HG03108 (cell line): Measurements from ENCODE around the gene RSPRY1.
"Not testable (repeated sequence)": the region's sequence is repeated elsewhere in the genome, so short reads cannot be mapped to it uniquely, and the experiment has no call there.

Experiments used
- ATAC-seq: cut with Tn5 transposase; IDR thresholded peaks from one replicate; pipeline ENCODE4 v1.9.1; 2021; ENCODE audit warnings: moderate library complexity; ENCODE audit not compliant: unreplicated experiment

The RSPRY1 gene

DNA sequence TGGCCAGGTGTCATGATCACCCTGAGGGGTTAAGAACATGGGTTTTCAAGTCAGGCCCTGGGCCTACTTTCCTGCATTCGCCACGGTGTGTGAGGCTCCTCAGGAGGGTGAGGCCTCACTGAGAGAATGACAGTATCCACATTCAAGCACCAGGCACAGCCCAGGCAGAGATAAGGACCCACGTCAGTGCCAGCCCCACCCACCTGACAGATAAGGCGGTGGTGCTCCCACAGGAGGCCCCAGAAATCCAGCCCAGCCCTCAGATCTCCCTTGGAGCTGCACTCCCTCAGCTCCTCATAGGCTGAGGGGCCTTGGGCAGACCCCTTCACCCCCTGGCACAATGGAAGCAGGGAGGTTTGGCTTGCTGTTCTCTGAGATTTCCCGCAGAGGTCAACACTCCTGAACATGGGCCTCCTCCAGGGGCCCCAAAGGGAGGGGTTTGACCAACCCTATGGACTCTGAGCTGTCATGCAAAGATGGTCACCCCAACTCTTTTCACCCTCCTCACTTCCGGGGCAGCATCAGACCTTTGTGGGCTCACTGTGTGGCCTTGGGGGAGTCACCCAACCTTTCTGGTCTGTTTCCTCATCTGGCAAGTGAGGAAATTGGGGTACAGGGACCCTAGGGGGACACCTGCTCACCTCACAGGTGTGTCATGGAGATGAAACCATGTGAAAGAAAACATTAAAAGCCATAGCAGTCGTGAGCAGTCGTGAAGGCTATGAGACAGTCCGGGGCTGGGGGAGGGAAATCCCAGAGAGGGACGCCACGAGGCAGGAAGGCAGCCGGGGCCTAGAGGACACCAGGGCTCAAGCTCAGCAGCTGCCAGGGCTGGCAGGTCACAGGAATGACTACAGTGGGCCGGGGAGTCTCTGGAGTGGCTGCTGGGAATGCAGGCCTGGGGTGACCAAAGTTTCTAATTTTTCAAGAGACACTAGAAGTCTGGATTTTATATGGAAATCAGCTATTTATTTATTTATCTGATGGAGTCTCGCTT lies 83.0 kb downstream of the RSPRY1 start:
- no peak for ATAC-seq

DNA sequence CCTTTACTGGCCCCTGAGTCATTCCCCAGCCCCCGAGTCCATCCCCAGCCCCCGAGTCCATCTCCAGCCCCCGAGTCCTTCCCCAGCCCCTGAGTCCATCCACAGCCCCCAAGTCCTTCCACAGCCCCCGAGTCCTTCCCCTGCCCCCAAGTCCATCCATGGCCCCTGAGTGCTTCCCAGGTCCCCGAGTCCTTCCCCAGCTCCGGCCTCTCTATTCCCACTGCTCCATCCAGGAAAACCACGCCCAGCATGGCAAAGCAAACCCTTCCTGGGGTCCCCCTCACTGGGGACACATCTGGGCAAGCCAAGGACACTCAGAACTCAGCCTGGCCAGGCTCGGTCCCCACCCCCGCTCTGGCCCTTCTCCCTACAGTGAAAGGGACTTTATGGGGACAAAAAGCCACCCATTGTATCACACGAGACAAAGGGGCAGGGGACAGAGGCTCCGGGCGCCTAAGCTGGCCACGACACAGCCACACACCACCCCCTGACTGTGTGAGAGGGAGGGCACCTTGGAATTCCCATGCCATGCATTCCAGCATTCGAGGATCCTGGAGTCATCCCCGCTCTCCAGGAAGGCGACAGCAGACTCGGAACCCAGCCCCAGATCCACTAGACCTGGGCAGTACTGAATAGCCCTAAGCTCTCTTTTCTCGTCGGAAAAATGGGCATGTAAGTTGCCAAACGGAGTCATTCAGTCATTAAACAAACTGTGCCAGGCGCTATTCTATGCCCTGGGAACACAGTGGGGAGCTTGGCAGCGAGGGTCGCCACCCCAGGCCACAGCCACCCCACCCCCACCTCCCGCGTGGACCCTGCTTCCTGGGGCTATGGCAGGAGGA lies 84.3 kb downstream of the RSPRY1 start:
- no peak for ATAC-seq

DNA sequence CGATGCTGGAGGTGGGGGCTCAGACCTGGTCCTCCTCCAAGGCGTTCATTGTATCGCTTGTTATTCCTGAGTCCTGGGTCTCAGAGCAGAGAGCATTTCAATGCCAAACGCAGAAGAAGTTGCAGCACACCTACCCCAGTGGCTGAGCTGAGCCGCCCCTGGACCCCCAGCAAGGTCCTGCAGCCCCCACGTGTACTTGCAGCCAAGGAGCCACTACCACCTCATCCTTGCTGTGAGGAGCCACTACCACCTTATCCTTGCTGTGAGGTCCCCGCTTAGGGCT lies 84.9 kb downstream of the RSPRY1 start:
- ATAC-seq, result no peak

DNA sequence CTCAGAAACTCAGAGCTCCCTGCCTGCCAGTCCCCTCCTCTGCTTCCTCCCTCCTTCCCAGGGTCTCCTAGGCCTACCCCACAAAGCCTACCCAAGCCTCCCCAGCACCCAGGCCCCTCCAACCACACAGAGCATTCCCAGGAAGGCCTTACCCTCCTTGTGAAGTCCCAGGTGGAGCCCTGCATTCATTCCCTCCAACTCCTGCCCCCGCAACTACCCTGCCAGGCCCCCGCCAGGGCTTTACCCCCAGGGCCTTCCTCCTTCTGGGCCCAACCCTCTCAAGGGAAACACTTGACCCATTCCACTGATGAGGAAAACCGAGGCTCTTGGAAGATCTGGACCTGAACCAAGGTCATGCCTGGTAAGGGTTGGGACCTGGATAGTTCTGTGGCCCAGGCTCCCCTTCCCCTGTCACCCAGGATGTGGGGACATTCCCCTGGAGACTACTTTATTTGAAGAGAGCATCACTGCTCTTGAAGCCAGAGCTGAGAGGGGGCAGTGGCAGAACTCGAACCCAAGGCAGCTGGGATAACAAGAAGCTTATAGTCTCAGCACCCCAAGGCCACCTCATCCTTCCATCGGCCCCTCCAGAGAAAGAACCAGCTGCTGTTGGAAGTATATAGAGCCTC lies 85.9 kb downstream of the RSPRY1 start:
- ATAC-seq, result no peak

DNA sequence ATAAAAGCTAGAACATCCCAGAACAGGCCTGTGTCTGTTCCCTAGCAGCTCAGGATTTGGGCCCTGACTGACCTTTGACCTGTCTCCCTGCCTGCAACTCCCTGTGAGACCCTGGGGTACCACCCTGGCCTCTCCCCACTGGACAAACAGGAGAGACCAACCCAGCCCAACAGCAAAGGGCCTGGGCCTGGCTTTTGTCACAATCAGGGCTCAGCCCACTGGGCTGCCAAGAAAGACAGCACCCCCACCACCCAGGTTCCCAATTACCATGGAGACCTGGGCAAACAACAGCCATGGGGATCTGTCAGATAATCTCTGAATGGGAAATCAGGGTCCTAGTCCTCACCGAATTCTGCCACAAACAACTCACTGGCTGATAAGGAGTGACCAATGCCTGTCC lies 87.2 kb downstream of the RSPRY1 start:
- no peak for ATAC-seq

DNA sequence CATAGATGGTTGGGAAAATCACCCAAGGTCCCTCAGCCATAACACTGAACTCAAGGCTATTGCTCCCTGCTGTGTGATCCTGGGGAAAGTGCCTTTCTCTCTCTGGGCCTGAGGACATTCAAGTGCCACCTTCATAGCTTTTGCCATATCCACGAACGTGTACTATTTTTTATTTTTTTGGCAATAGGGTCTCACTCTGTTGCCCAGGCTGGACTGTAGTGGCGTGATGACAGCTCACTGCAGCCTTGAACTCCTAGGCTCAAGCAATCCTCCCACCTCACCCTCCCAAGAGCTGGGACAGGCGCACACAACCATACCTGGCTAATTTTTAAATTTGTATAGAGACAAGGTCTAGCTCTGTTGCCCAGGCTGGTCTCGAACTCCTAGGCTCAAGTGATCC lies 87.7 kb downstream of the RSPRY1 start:
- ATAC-seq, result no peak

DNA sequence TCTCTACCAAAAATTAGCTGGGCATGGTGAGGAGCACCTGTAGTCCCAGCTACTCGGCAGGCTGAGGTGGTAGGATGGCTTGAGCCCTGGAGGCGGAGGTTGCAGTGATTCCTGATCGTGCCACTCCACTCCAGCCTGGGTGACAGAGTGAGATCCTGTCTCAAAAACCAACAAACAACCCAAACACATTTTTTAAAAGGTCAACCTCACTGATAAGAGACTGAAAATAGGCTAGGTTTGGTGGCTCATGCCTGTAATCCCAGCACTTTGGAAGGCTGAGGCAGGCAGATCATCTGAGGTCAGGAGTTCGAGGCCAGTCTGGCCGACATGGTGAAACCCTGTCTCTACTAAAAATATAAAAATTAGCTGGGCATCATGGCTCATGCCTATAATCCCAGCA lies 89.8 kb downstream of the RSPRY1 start:
- not testable (repeated sequence) for ATAC-seq

DNA sequence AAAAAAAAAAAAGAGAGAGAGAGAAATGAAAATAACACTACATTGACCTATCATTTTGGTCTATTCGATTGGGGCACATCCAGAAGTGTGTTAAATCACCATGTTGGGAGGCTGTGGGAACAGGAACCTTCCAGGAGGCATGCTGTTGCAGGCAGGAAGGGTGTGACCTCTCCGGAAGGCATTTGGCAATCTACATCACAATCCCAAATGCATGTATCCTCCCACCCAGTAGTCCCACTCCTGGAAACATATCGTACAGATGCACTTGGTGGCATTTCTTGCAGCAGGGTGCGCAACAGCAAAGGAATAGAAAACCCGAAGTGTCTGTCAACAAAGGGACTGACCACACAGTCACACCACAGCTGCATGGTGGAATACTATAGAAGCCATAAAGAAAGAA lies 90.5 kb downstream of the RSPRY1 start:
- no peak for ATAC-seq

DNA sequence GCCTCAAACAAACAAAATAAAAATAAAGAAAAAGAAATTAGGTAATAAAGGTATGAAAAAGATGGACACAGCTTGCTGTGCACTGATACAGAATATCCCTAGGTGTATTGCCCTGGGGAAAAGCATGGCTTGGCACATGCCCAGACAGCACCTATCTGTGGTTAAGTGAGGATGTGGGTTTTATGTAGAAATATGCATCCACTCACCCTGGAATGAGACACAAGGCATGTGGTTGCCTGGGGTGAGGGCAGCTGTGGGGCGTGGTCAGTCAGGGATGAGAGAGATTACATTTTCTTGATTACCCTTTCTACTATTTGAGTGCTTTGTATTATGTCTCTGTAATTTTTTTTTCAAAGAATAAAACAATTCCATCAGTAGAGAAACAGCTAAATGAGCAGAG lies 91.5 kb downstream of the RSPRY1 start:
- ATAC-seq, result no peak

DNA sequence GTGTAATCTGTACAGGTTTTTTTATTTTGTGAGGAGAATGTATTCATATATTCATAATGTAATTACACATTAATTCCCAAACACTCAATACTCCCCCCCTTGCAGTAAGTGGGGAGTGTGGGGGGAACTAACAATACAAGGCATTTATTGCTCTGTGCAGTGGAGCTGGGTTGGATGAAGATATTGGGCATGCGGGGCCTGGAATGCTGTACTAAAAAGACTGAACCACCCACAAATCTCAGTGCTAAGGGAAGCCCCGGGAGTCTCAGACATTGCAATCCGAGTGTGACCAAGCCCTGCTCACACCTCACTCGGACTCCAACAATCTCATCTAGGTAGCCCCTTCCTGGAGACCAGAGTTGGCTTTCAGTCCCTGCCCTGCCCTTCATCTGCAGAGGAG lies 92.4 kb downstream of the RSPRY1 start:
- ATAC-seq, result no peak

DNA sequence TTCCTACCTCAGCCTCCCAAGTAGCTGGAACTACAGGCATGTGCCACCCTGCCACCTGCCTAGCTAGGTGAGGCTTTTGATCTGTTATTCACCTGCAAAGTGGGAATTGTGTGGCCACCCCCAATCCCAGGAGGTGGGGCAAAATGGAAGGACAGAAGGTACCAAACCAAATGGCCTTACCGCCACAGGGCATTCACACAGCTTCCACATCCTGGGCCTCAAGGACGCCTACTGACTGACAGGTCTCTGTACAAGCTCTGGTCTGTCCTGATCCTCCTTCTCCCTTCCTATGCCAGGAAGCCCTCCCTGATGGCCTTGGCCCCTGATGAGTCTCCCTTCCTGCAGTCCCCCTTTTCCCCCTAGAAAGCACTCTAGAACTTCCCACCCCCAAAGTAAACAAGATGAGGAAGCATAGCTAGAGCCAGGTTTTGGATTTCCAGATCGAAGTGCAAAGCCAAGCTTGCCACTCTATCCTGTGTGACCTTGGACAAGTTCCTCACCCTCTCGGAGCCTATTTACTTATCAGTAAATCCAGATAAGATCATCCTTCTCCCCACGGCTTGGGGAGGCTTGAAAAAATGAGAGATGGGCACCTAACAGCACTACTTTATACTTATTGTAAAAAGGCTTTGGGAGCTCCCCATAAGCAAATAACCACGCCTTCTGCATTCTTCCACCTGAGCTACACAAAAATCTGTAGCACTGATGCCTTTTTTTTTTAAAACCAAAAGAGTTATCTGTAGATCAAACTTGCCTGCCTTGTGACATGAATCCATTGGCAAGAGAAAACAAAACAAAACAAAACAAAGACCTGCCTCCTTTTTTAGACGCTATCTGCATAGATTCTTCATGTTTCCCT lies 93.9 kb downstream of the RSPRY1 start:
- ATAC-seq, result no peak

DNA sequence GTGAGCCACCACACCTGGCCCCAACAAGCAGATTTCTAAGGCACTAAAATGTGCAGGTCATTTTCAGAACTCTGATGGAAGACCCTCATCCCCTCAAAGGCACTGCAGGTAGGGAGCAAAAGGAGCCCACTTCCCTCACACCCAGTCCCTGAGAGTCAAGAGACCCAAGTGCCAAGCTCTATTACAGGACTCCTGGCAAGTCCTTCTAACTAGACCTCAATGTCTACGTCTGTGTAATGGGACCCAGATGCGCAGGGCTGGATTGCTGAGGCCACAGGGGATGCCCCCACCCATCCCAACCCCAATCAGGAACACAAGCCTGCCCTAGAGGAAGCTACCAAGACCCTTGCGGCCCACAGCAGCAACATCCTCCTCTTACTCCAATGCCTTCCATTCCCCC lies 95.7 kb downstream of the RSPRY1 start:
- ATAC-seq, result no peak

DNA sequence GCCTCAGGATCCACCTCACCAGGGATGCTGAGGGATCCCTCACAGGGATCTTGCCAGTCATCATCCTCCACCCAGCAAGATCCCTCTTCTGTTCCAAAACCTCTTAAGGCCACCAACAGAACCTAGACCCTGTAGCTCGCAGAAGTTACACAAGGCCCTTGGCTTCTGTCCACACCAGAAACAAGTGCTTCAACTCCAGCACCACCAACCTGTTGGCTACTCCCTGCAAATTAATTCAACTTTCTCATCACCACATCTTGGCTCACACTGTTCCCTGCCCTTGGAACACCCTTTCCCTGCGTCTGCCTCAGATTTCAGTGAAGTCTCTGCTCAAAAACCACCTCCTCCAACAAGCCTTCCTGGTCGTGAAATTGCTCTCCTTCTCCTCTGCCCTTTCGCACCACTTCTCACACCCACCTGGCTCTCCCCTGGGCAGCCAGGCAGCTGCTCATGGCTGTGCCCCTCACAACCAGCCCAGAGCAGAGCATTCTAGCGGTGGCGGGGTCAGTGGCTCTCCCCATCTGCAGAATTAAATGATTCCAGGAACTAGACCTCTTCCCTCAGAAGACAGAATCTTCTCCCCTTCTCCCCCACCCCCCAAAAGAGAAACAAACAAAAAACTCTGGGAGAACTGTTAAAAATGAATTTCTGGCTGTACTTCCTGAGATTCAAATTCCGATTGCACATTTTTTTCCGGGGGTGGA lies 96.5 kb downstream of the RSPRY1 start:
- no peak for ATAC-seq

DNA sequence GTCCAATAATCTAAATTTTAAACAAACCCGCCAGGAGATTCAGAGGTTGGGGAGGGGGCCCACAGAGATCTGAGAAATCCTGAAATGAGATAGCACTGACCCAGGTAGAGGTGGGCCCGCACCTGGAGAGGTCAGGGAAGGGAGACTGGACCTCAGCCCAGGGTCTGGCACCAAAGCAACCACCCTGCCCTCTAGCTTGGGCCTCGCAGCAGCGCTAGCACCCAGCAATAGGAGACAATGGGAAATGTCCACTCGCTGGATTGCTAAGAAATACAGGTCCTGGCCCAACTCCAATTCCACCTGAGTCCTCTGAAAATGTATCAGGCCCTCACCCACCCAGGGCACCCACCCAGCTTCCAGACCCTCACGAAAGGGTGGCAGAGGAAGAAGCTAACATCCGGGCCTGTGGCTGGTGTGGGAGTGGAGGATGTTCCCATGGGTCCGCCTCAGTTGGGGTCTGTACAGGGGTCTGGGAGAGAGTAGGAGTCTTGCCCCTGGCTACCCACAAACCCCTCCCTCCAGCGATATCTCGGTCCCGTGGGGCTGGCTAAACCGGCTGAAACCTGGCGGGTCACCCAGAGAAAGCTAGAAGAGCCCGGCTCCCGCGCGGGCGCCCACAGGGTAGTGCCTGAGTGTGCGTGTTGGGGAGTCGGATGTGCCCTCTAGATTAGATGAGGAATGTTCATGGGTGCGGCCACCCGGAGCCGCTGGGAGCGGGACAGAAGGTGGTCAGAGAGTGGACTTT lies 97.3 kb downstream of the RSPRY1 start:
- ATAC-seq, result no peak

DNA sequence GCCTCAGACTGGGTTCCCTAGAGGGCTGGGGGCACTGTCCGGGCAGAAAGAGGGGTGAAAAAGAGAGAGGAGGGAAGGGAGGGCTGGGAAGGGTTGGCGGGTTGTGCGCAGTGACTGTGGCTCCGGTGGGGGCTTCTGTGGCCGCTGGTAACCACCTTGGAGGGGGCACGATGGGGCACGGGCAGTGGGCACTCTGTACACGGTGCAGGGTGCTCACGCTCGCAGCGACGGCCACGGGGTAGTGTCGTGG lies 97.8 kb downstream of the RSPRY1 start:
- ATAC-seq, result no peak

DNA sequence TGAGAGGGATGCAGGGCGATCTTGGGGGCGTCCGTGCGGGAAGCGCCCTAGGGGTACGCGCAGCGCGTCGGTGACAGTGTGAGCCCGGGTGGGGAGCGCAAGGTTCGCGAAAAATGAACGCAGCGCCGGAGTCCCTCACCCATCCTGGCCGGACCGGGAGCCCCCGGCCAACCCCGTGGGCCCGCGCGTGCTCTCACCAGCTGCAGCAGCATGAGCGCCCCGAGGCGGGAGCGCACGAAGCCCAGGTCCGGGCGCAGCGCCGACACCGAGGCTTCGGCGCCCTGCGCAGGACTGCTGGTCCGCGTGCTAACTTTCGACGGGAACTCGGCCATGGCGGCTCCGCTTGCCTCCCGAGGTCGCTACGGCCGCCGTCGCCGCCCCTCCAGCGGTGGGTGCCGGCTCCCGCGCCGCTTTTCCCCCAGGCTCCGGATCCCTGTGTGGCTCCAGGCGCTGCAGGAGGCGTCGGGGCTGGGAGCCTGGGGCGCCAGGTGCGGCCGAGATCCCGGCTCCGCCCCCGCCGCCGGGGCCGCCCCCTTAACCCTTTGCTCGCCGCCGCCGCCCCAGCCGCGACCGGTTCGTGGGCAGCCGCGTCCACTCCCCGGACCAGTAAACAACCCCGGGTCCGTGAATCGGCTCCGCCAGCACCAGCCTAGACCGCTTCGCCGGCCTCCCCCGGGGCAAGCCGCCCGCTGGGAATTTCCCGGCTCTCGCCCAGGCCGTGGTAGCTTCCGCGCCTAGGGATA lies 98.3 kb downstream of the RSPRY1 start, which contains the start of gene PLLP:
Gene PLLP, minus strand, starts transcription at position 464 of the 743 bp plus-strand sequence. Its CDS starts 132 bp downstream, at position 332.
- ATAC-seq, result no peak

DNA sequence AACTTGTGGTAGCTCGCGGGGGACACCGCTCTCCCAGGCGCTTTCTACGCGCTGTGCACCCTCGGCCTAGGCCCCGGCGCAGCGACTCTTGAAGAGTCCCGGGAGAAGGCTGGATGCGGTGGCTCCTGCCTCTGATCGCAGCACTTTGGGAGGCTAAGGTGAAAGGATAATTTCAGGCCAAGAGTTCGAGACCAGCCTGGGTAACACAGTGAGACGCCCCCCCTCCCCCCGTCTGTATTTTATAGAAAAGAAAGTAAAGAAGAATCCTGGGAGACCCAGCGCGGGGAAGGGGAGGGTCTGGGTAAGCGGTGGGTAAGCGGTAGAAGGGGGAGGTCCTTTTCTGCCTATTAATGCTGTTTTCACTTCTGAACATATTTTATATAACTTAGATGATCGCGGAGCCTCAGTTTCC lies 98.8 kb downstream of the RSPRY1 start:
- no peak for ATAC-seq

DNA sequence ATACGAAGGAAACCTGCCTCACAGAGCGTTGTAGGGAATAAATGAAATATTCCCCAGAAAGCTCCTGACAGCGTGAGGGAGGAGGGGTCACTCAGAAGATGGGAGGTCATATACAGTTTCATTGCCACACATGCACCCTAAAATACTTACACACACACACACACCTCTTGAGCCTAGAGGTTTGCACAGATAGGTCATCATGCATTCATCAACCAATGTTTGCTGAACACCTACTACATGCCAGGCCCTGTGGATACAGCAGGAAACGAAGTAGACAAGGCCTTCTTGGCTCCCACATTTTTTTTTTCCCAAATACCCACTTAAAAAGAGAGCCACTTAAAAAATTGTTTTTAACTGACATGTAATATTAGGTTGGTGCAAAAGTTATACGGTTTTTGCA lies 99.2 kb downstream of the RSPRY1 start:
- no peak for ATAC-seq
